ENCODE data around the gene L2HGDH. TPM values are rescaled to one million over a fixed set of nuclear protein-coding genes. Genes with fewer than 3 reads are reported as not detected.
"Not testable (repeated sequence)": the region's sequence is repeated elsewhere in the genome, so short reads cannot be mapped to it uniquely, and the experiment has no call there.

Gene L2HGDH
- polyA plus RNA-seq, 1 of the 3 experiments (the other 2 are of a cell fraction), result 8.4 TPM

- no peak overlapping the region for H3K4me2 ChIP-seq
- no peaks in the 10 kb centered on the region for H3K9me3 ChIP-seq
- peak; percentile 47 for DNase-seq
- H3K36me3 ChIP-seq (replicated peaks in 1 of 2; ENCODE audit: control insufficient read depth in 1 of 2, insufficient read depth in 2 of 2, low read length in 1 of 2), result peaks cover 2 to 17% of the 10 kb centered on the region in 2 experiments
- ChIA-PET POLR2A (interaction anchor here (0.9 kb wide), 1 partner anchor 18 kb away, joined by 3 read pairs; no protein-coding TSS in a partner anchor), CTCF (interaction anchor here (0.6 to 7.8 kb wide), 35 partner anchors 10 to 539 kb away, joined by 3 to 140 read pairs (median 4); partner anchors contain the start of genes ATL1 and MAP4K5)
- no peak overlapping the region for H3K4me3 ChIP-seq (ENCODE audit: low read depth in 2 of 2, low read length in 1 of 2)
- H3K79me2 ChIP-seq (ENCODE audit: insufficient read depth), result peaks cover 56% of the 10 kb centered on the region
- H2AFZ ChIP-seq (ENCODE audit: low read depth), result no peak overlapping the region
- no peaks in the 10 kb centered on the region for H4K20me1 ChIP-seq (ENCODE audit: insufficient read depth)
- TF ChIP-seq MEF2A (IDR thresholded peaks at IDR 0.05; ENCODE audit: borderline replicate concordance, low read depth), result no peak
- TF ChIP-seq YY1 (IDR thresholded peaks at IDR 0.05; ENCODE audit: low read depth), result no peak
- TF ChIP-seq MAX (IDR thresholded peaks at IDR 0.05; ENCODE audit: low read depth), result no peak
- no peak for TF ChIP-seq FOSL2 (IDR thresholded peaks at IDR 0.05; ENCODE audit: borderline replicate concordance, low read depth)
- no peak for TF ChIP-seq EZH2phosphoT487 (IDR thresholded peaks at IDR 0.05; ENCODE audit: borderline replicate concordance, low read depth)
- TF ChIP-seq RAD21 (IDR thresholded peaks at IDR 0.05; ENCODE audit: low read length), result peak; percentile 78
- TF ChIP-seq RFX5 (IDR thresholded peaks at IDR 0.05; ENCODE audit: low read length), result no peak
- TF ChIP-seq SMC3 (IDR thresholded peaks at IDR 0.05; ENCODE audit: low read depth, low read length), result peak; percentile 58; the same call in 1 of the 2 replicates
- no peak for TF ChIP-seq NFIC (IDR thresholded peaks at IDR 0.05; ENCODE audit: borderline replicate concordance)
- no peak for TF ChIP-seq IRF3 (IDR thresholded peaks at IDR 0.05; ENCODE audit: low read depth, low read length)
- no peak for TF ChIP-seq RCOR1 (IDR thresholded peaks at IDR 0.05; ENCODE audit: low read length)
- TF ChIP-seq RXRA (IDR thresholded peaks at IDR 0.05; ENCODE audit: borderline replicate concordance, low read depth), result no peak
- no peak for TF ChIP-seq USF1 (IDR thresholded peaks at IDR 0.05; ENCODE audit: borderline replicate concordance, low read depth)
- no peak for TF ChIP-seq SIN3A (IDR thresholded peaks at IDR 0.05; ENCODE audit: borderline replicate concordance, low read depth, low read length)
- TF ChIP-seq PBX3 (IDR thresholded peaks at IDR 0.05), result no peak
- peak; percentile 81 for TF ChIP-seq CTCF (IDR thresholded peaks at IDR 0.05)
- TF ChIP-seq EP300 (IDR thresholded peaks at IDR 0.05; ENCODE audit: borderline replicate concordance in 1 of 2, low read depth in 1 of 2, low read length in 1 of 2), result no peak
- TF ChIP-seq USF2 (IDR thresholded peaks at IDR 0.05; ENCODE audit: borderline replicate concordance, low read depth, low read length), result no peak
- 38% methylated on average over 4 of the region's 4 CpGs for WGBS (ENCODE audit: low lambda C conversion rate)
- H3K4me1 ChIP-seq (ENCODE audit: control insufficient read depth in 1 of 2, insufficient read depth in 2 of 2, low read depth in 1 of 2, low read length in 1 of 2), result peaks cover 2 to 7% of the 10 kb centered on the region in 2 experiments
- no peaks in the 10 kb centered on the region for H3K27me3 ChIP-seq (ENCODE audit: insufficient read depth)
- H3F3A ChIP-seq (replicated peaks; ENCODE audit: insufficient read depth), result peaks cover 10% of the 10 kb centered on the region
- no peaks in the 10 kb centered on the region for H3K9me2 ChIP-seq
- H3K9ac ChIP-seq, result no peak overlapping the region
- H3K27ac ChIP-seq (ENCODE audit: low read depth in 2 of 2, low read length in 1 of 2), result no peak overlapping the region
Observed at GRCh38 chr14:50318031-50318626, 6.1 kb upstream of the L2HGDH start.

- Histone ChIP-seq H3K36me3 (replicated peaks in 1 of 2; ENCODE audit: control insufficient read depth in 1 of 2, insufficient read depth in 2 of 2, low read length in 1 of 2) (peaks cover 0 to 17% of the 10 kb centered on the region in 2 experiments), H3K79me2 (ENCODE audit: insufficient read depth) (peaks cover 63% of the 10 kb centered on the region)
- H3K9ac ChIP-seq; H3K27me3 ChIP-seq (ENCODE audit: insufficient read depth); H3K9me3 ChIP-seq; H3K27ac ChIP-seq (ENCODE audit: low read depth in 2 of 2, low read length in 1 of 2); H3K4me3 ChIP-seq (ENCODE audit: low read depth in 2 of 2, low read length in 1 of 2); H3K4me1 ChIP-seq (ENCODE audit: control insufficient read depth in 1 of 2, insufficient read depth in 2 of 2, low read depth in 1 of 2, low read length in 1 of 2); POLR2A ChIA-PET; H4K20me1 ChIP-seq (ENCODE audit: insufficient read depth); H3K4me2 ChIP-seq; H2AFZ ChIP-seq (ENCODE audit: low read depth); H3K9me2 ChIP-seq; H3F3A ChIP-seq (replicated peaks; ENCODE audit: insufficient read depth); DNase-seq: not testable (repeated sequence)
- 98% methylated on average over 3 of the region's 3 CpGs for WGBS (ENCODE audit: low lambda C conversion rate)
- CTCF ChIA-PET, result interaction anchor here (1.1 to 2.1 kb wide), 2 partner anchors 14 to 218 kb away, joined by 3 to 9 read pairs; partner anchors contain the start of gene MAP4K5
Observed at GRCh38 chr14:50314098-50314497, 2.1 kb upstream of the L2HGDH start.
